ENCODE measurements around the gene MAML3. TPM values are rescaled to one million over a fixed set of nuclear protein-coding genes. Genes with fewer than 3 reads are reported as not detected.

MAML3 gene
- total RNA-seq, 4 donors from 2014 or later, result 16.1 to 40.0 (median 18.1) TPM

DNA sequence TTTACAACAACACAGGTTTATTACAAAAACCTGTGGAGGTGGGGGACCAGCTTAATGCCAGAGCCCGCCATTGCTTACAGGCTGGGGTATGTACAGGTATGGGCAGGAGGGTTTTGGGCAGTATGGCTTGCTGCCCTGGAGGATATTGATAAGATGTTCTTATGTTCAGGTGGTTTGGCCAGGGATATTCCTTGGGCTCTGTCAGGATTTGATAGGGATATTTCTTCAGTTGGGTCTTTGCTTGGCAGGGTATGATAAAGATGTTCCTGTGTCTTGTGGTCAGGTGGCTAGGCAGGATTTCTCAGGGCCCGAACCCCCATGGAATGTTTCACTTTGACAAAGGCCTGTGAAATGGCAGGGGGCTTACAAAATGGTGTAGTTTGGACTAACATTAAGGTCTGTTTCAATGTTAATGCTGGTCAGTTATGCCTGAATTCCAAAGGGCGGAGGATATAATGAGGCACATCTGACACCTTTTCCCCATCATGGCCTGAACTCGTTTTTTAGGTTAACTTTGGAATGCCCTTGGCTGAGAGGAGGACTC lies 485.3 kb downstream of the MAML3 start:
- in situ Hi-C loops (cut with MboI; ENCODE audit: low pct_ligation_motif_present in 1 of 4, low pct_unique_long_range_greater_than_20kb in 1 of 4, low sequenced_read_pairs in 3 of 4), result no loop called here
- intact Hi-C loops (cut with DNase I; ENCODE audit: low total_unique reads), result no loop called here
- Histone ChIP-seq H3K27me3 (no peaks in the 10 kb centered on the region), H3K36me3 (no peaks in the 10 kb centered on the region), H3K4me3 (no peak overlapping the region), H3K27ac (peak overlapping the region in 3 of 4 donors; percentile 85 to 90 (median 89)), H3K4me1 (peaks cover 7 to 45% (median 31%) of the 10 kb centered on the region in 4 donors), H3K9me3 (no peaks in the 10 kb centered on the region)
- DNase-seq, result no peak
- WGBS, 2 donors (ENCODE audit: low coverage in 1 of 2), result 83 to 94% methylated on average over 3 to 4 of the region's 4 CpGs
- no peak for TF ChIP-seq CTCF (IDR thresholded peaks at IDR 0.05)
- no peak for TF ChIP-seq POLR2AphosphoS5 (IDR thresholded peaks at IDR 0.05)
- no peak for TF ChIP-seq EP300 (IDR thresholded peaks at IDR 0.05; ENCODE audit: low read depth)
- no peak for TF ChIP-seq POLR2A (IDR thresholded peaks at IDR 0.05)

- in situ Hi-C loops (cut with MboI; ENCODE audit: low pct_ligation_motif_present in 1 of 4, low pct_unique_long_range_greater_than_20kb in 1 of 4, low sequenced_read_pairs in 3 of 4), result no loop called here
- no peaks in the 10 kb centered on the region for H3K36me3 ChIP-seq
- H3K9me3 ChIP-seq, result no peaks in the 10 kb centered on the region
- H3K27ac ChIP-seq, result peak overlapping the region; percentile 85 to 90 (median 88)
- intact Hi-C loops (cut with DNase I; ENCODE audit: low total_unique reads), result no loop called here
- H3K27me3 ChIP-seq, result no peaks in the 10 kb centered on the region
- H3K4me1 ChIP-seq, result peaks cover 7 to 45% (median 31%) of the 10 kb centered on the region in 4 donors
- 35 to 58% methylated on average over 2 of the region's 2 CpGs for WGBS, 2 donors (ENCODE audit: low coverage in 1 of 2)
- TF ChIP-seq EP300 (IDR thresholded peaks at IDR 0.05; ENCODE audit: low read depth) (no peak), POLR2A (IDR thresholded peaks at IDR 0.05) (no peak), POLR2AphosphoS5 (IDR thresholded peaks at IDR 0.05) (no peak), CTCF (IDR thresholded peaks at IDR 0.05) (no peak)
- DNase-seq, result no peak
- H3K4me3 ChIP-seq, result peak overlapping the region in 1 of 4 donors; percentile 47
Measured at GRCh38 chr4:139668036-139668435, 485.9 kb downstream of the MAML3 start.

Other genes starting within 250 kb of the MAML3 start
- 10 to 100 TPM in 3 of 4 donors, 1 to 10 TPM in 1; 7.2 to 43.4 (median 25.7) TPM for gene SCOC, start 219.5 kb upstream of the MAML3 start, total RNA-seq

All from transverse colon (tissue), 4 donors.